ENCODE data around the gene RDX.

- TF ChIP-seq CTCF (IDR thresholded peaks at IDR 0.05; ENCODE audit: insufficient read depth, low read length, poor library complexity, severe bottlenecking) (no peak), EZH2phosphoT487 (conservative IDR thresholded peaks at IDR 0.05; ENCODE audit: low read length) (no peak)
Observed at GRCh38 chr11:110317516-110317932, 21.1 kb upstream of the RDX start.

Data from SU-DHL-6 (cell line).